Testis (tissue), 2 donors: Measurements from ENCODE around the gene ANKS1B.

Experiments
- CTCF ChIP-seq, 3 experiments: fragments of 450-650 bp in 2 of 3; fragments of 200-600 bp in 1 of 3; sonication (generic) in 1 of 3; IDR thresholded peaks; one replicate each; pipeline ENCODE4 v1.5.1; 2016 to 2019; ENCODE audit warnings: antibody characterized with exemption in 3 of 3, mild to moderate bottlenecking in 2 of 3, moderate library complexity in 1 of 3
- POLR2A ChIP-seq: fragments of 450-650 bp; IDR thresholded peaks from one replicate; pipeline ENCODE4 v1.6.1; 2017; ENCODE audit warnings: antibody characterized with exemption, mild to moderate bottlenecking, moderate library complexity

- TF ChIP-seq CTCF (IDR thresholded peaks at IDR 0.05) (no peak), POLR2A (no peak)
These were observed 184.1 kb downstream of the ANKS1B start for GRCh38 chr12:99800605-99801004.
